Tibial artery (tissue), 4 donors: ENCODE measurements around the gene LHFPL2.

Experiments used
- DNase-seq, 2 donors: peaks; one replicate each; pipeline ENCODE4 v3.0.0-alpha.2; 2019
- H3K27ac ChIP-seq, 2 donors: fragments of 200-600 bp; sonication (generic) in 1 of 2; 1 replicate in 1 of 2; 2 replicates in 1 of 2; pipeline ENCODE4 v1.5.1; 2018 to 2019; ENCODE audit warnings: mild to moderate bottlenecking in 1 of 2
- H3K27me3 ChIP-seq, 2 donors: fragments of 200-600 bp; sonication (generic) in 1 of 2; one replicate each; pipeline versions ENCODE4 v1.5.1 to v1.6.0; 2016 to 2019
- H3K36me3 ChIP-seq, 3 donors: fragments of 200-600 bp; sonication (generic) in 2 of 3; one replicate each; pipeline ENCODE4 v1.5.1; 2016 to 2019; ENCODE audit warnings: mild to moderate bottlenecking in 2 of 3
- H3K4me1 ChIP-seq, 4 donors: fragments of 200-600 bp; sonication (generic) in 2 of 4; 1 replicate in 3 of 4; 2 replicates in 1 of 4; pipeline ENCODE4 v1.5.1; 2016 to 2019
- H3K4me3 ChIP-seq, 2 donors: fragments of 200-600 bp; sonication (generic) in 1 of 2; 1 replicate in 1 of 2; 2 replicates in 1 of 2; pipeline ENCODE4 v1.5.1; 2018 to 2019; ENCODE audit warnings: mild to moderate bottlenecking in 2 of 2
- H3K9me3 ChIP-seq, 3 donors: fragments of 200-600 bp; sonication (generic) in 1 of 3; one replicate each; pipeline ENCODE4 v1.5.1; 2016 to 2019
- CTCF ChIP-seq, 2 experiments: fragments of 200-600 bp in 1 of 2; fragments of 450-650 bp in 1 of 2; IDR thresholded peaks; one replicate each; pipeline ENCODE4 v1.5.1; 2017 to 2019; ENCODE audit warnings: antibody characterized with exemption in 2 of 2, mild to moderate bottlenecking in 1 of 2, moderate library complexity in 1 of 2
- intact Hi-C: fragments of 100-400 bp; cut with DNase I; formaldehyde crosslinking; loops from one replicate; pipeline ENCODE4 v1.15.0; 2023; ENCODE audit warnings: low total_unique reads

The LHFPL2 gene

GRCh38 chr5:78523314-78524193, 125.0 kb downstream of the LHFPL2 start:
- intact Hi-C loops = no loop called here
- no peak for TF ChIP-seq CTCF (IDR thresholded peaks at IDR 0.05)
- Histone ChIP-seq H3K4me1 (peaks cover 5 to 58% (median 37%) of the 10 kb centered on the region in 4 donors), H3K27ac (peak overlapping the region; percentile 30 to 36), H3K4me3 (no peak overlapping the region), H3K36me3 (no peaks in the 10 kb centered on the region), H3K27me3 (no peaks in the 10 kb centered on the region), H3K9me3 (no peaks in the 10 kb centered on the region)
- no peak for DNase-seq

- intact Hi-C loops = no loop called here
- DNase-seq = no peak
- TF ChIP-seq CTCF (IDR thresholded peaks at IDR 0.05) = no peak
- no peaks in the 10 kb centered on the region for H3K9me3 ChIP-seq
- H3K27ac ChIP-seq = no peak overlapping the region
- H3K27me3 ChIP-seq = no peaks in the 10 kb centered on the region
- no peaks in the 10 kb centered on the region for H3K36me3 ChIP-seq
- H3K4me3 ChIP-seq = no peak overlapping the region
- H3K4me1 ChIP-seq = peaks cover 4 to 56% (median 37%) of the 10 kb centered on the region in 4 donors
Measured at GRCh38 chr5:78522476-78523260, 125.9 kb downstream of the LHFPL2 start.

- DNase-seq = no peak
Measured at GRCh38 chr5:78521455-78521854, 127.1 kb downstream of the LHFPL2 start.

GRCh38 chr5:78519198-78519941, 129.2 kb downstream of the LHFPL2 start:
- no peaks in the 10 kb centered on the region for H3K9me3 ChIP-seq
- peaks cover 0 to 28% (median 19%) of the 10 kb centered on the region in 4 donors for H3K4me1 ChIP-seq
- DNase-seq = no peak
- H3K4me3 ChIP-seq = no peak overlapping the region
- no peaks in the 10 kb centered on the region for H3K27me3 ChIP-seq
- intact Hi-C loops = no loop called here
- H3K36me3 ChIP-seq = no peaks in the 10 kb centered on the region
- peak overlapping the region; percentile 63 for H3K27ac ChIP-seq
- TF ChIP-seq CTCF (IDR thresholded peaks at IDR 0.05) = no peak

More at GRCh38 chr5:78521455-78521854, 127.1 kb downstream of the LHFPL2 start:
- no peak overlapping the region for H3K4me3 ChIP-seq
- TF ChIP-seq CTCF (IDR thresholded peaks at IDR 0.05) = no peak
- peaks cover 0 to 47% (median 28%) of the 10 kb centered on the region in 4 donors for H3K4me1 ChIP-seq
- H3K9me3 ChIP-seq = no peaks in the 10 kb centered on the region
- H3K27ac ChIP-seq = no peak overlapping the region
- no peaks in the 10 kb centered on the region for H3K36me3 ChIP-seq
- no peaks in the 10 kb centered on the region for H3K27me3 ChIP-seq
- intact Hi-C loops = no loop called here
